ENCODE measurements around the gene KDM4F.

- TF ChIP-seq, protein P1, sequence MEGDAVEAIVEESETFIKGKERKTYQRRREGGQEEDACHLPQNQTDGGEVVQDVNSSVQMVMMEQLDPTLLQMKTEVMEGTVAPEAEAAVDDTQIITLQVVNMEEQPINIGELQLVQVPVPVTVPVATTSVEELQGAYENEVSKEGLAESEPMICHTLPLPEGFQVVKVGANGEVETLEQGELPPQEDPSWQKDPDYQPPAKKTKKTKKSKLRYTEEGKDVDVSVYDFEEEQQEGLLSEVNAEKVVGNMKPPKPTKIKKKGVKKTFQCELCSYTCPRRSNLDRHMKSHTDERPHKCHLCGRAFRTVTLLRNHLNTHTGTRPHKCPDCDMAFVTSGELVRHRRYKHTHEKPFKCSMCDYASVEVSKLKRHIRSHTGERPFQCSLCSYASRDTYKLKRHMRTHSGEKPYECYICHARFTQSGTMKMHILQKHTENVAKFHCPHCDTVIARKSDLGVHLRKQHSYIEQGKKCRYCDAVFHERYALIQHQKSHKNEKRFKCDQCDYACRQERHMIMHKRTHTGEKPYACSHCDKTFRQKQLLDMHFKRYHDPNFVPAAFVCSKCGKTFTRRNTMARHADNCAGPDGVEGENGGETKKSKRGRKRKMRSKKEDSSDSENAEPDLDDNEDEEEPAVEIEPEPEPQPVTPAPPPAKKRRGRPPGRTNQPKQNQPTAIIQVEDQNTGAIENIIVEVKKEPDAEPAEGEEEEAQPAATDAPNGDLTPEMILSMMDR (IDR thresholded peaks at IDR 0.05): no peak
- TF ChIP-seq POLR2A (IDR thresholded peaks at IDR 0.05): no peak
Observed at GRCh38 chr11:95091663-95092180, 42.5 kb downstream of the KDM4F start.
